ENCODE results near the gene SLC17A2. TPM values are rescaled to one million over a fixed set of nuclear protein-coding genes. Genes with fewer than 3 reads are reported as not detected.

The SLC17A2 gene
- total and polyA plus RNA-seq, 2 of the 13 experiments (the other 11 are each of a cell fraction or from before 2014, with no cell fraction given) = 11.2 to 32.4 TPM

DNA sequence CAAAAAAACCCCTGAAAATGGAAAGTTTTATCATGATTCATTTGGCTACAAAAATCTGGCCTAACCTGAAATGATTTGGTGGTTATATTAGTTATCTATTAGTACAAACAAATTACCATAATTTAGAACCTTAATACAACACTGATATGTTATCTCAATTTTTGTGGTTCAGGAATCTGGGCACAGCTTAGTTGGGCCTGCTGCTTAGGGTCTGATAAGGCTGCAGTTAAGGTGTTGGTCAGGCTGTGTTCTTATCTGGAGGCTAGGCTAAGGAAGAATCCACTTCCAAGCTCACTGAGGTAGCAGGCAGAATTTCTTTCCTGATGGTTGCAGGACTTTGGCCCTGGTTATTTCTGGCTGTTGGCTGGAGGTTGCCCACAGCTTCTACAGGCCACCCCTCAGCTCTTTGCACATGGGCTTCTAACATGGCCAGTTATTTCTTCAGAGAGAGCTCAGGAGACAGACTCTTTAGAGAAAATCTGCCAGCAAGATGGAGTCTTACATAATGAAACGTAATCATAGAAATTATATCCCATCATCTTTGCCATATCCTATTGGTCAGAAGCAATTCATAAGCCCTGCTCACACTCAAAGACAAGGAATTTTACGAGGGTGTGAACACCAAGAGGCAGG, 43.5 kb upstream of the SLC17A2 start (continued):
- TF ChIP-seq, protein P1, sequence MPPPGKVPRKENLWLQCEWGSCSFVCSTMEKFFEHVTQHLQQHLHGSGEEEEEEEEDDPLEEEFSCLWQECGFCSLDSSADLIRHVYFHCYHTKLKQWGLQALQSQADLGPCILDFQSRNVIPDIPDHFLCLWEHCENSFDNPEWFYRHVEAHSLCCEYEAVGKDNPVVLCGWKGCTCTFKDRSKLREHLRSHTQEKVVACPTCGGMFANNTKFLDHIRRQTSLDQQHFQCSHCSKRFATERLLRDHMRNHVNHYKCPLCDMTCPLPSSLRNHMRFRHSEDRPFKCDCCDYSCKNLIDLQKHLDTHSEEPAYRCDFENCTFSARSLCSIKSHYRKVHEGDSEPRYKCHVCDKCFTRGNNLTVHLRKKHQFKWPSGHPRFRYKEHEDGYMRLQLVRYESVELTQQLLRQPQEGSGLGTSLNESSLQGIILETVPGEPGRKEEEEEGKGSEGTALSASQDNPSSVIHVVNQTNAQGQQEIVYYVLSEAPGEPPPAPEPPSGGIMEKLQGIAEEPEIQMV (CRISPR knock-in tag; IDR thresholded peaks at IDR 0.05; ENCODE audit: low read depth) = no peak
- no peak for TF ChIP-seq SMAD1 (CRISPR knock-in tag; IDR thresholded peaks at IDR 0.05; ENCODE audit: borderline replicate concordance, low read depth)
- TF ChIP-seq ZNF883 (CRISPR knock-in tag; IDR thresholded peaks at IDR 0.05; ENCODE audit: not compliant biosample characterization) = no peak
- TF ChIP-seq DRAP1 (CRISPR knock-in tag; IDR thresholded peaks at IDR 0.05) = no peak
- TF ChIP-seq TCF12 (IDR thresholded peaks at IDR 0.05) = no peak
- no peak for TF ChIP-seq TCF12 (CRISPR knock-in tag; IDR thresholded peaks at IDR 0.05)

DNA sequence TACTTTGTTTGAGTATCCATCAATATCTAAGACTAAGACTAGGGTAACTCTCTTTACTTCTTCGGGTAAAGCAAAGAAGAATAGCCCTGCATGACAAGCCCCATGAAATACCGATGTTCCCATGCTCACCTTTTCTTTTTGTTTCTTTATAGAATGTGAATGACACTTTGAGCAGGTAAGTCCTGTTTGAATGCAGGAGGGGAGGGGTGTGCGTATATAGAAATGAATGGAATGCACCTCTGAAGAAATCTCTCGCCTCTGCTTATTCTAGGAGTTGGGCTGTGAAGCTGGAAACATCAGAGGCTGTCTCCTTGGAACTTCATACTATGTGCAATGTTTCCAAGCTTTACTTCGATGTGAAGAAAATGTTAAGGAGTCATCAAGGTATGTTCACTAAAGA, 42.4 kb upstream of the SLC17A2 start:
- TF ChIP-seq GABPB1 (CRISPR knock-in tag; IDR thresholded peaks at IDR 0.05) (no peak), CREB1 (IDR thresholded peaks at IDR 0.05) (no peak), CREB1 (CRISPR knock-in tag; IDR thresholded peaks at IDR 0.05) (no peak)
- TF ChIP-seq, protein P2, sequence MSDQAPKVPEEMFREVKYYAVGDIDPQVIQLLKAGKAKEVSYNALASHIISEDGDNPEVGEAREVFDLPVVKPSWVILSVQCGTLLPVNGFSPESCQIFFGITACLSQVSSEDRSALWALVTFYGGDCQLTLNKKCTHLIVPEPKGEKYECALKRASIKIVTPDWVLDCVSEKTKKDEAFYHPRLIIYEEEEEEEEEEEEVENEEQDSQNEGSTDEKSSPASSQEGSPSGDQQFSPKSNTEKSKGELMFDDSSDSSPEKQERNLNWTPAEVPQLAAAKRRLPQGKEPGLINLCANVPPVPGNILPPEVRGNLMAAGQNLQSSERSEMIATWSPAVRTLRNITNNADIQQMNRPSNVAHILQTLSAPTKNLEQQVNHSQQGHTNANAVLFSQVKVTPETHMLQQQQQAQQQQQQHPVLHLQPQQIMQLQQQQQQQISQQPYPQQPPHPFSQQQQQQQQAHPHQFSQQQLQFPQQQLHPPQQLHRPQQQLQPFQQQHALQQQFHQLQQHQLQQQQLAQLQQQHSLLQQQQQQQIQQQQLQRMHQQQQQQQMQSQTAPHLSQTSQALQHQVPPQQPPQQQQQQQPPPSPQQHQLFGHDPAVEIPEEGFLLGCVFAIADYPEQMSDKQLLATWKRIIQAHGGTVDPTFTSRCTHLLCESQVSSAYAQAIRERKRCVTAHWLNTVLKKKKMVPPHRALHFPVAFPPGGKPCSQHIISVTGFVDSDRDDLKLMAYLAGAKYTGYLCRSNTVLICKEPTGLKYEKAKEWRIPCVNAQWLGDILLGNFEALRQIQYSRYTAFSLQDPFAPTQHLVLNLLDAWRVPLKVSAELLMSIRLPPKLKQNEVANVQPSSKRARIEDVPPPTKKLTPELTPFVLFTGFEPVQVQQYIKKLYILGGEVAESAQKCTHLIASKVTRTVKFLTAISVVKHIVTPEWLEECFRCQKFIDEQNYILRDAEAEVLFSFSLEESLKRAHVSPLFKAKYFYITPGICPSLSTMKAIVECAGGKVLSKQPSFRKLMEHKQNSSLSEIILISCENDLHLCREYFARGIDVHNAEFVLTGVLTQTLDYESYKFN (CRISPR knock-in tag; conservative IDR thresholded peaks at IDR 0.05) = no peak
- WGBS (ENCODE audit: low lambda C conversion rate) = 93% methylated on average over 5 of the region's 5 CpGs
- in situ Hi-C loops (cut with HindIII; ENCODE audit: extremely low pct_ligation_motif_present, low pct_unique_long_range_greater_than_20kb) (no loop called here), intact Hi-C loops (cut with micrococcal nuclease; ENCODE audit: unreplicated experiment) (no loop called here)
- peaks cover 8 to 55% of the 10 kb centered on the region in 2 experiments for H3K36me3 ChIP-seq (replicated peaks in 1 of 2; ENCODE audit: control insufficient read depth in 1 of 2, insufficient read depth in 2 of 2, low read length in 2 of 2)
- H3K79me2 ChIP-seq (ENCODE audit: insufficient read depth, low read length) = no peaks in the 10 kb centered on the region
- POLR2A ChIA-PET = no interaction called here
- H4K20me1 ChIP-seq (ENCODE audit: insufficient read depth, low read length) = no peaks in the 10 kb centered on the region
- H3K4me2 ChIP-seq (ENCODE audit: low read depth, low read length) = no peak overlapping the region
- CTCF ChIA-PET (ENCODE audit: low intra/inter-chr PET ratio, low total read pairs) = no interaction called here
- no peak overlapping the region for H3K9ac ChIP-seq (ENCODE audit: insufficient read depth, low read depth, low read length)
- no peaks in the 10 kb centered on the region for H3K4me1 ChIP-seq (ENCODE audit: insufficient read depth, low read length)
- H3K27me3 ChIP-seq (ENCODE audit: control insufficient read depth in 1 of 2, insufficient read depth in 2 of 2, low read length in 2 of 2) = no peaks in the 10 kb centered on the region
- no peak overlapping the region for H3K4me3 ChIP-seq (replicated peaks in 1 of 3; ENCODE audit: insufficient read depth in 1 of 3, low read depth in 2 of 3, low read length in 3 of 3)
- H3K27ac ChIP-seq (ENCODE audit: extremely low read length, insufficient read depth, low read length) = no peak overlapping the region
- ATAC-seq (no peak), FAIRE-seq (no peak), DNase-seq (ENCODE audit: low spot score) (no peak)
- no TSS peak for BruUV-seq (replicated peaks)
- H2AFZ ChIP-seq (ENCODE audit: low read length) = no peak overlapping the region
- H3K9me3 ChIP-seq (ENCODE audit: low read length) = no peaks in the 10 kb centered on the region
